MM.1S (cell line): ENCODE measurements around the gene KIAA1671.

ENCODE experiments used
- DNase-seq: peaks from one replicate; pipeline ENCODE4 v3.0.0-alpha.2; 2015
- H2AFZ ChIP-seq: fragments of 300-600 bp; sonication (generic); 2 replicates; pipeline ENCODE4 v1.6.0; 2016; ENCODE audit warnings: antibody characterized with exemption, low read length
- H3F3A ChIP-seq: fragments of 300-600 bp; sonication (generic); 2 replicates; pipeline ENCODE4 v1.6.1; 2016; ENCODE audit warnings: mild to moderate bottlenecking, antibody characterized with exemption, low read length, moderate library complexity, mixed read lengths; ENCODE audit not compliant: insufficient read depth
- H3K27ac ChIP-seq: fragments of 300-600 bp; sonication (generic); 2 replicates; pipeline ENCODE4 v1.5.1; 2016; ENCODE audit warnings: mild to moderate bottlenecking, low read length
- H3K27me3 ChIP-seq: fragments of 300-600 bp; sonication (generic); replicated peaks from 2 replicates; pipeline ENCODE4 v1.6.0; 2016; ENCODE audit warnings: low read length; ENCODE audit not compliant: insufficient read depth
- H3K36me3 ChIP-seq: fragments of 300-600 bp; sonication (generic); replicated peaks from 2 replicates; pipeline ENCODE4 v1.6.1; 2016; ENCODE audit warnings: mild to moderate bottlenecking, low read length, mixed read lengths; ENCODE audit not compliant: insufficient read depth
- H3K4me1 ChIP-seq: fragments of 300-600 bp; sonication (generic); 2 replicates; pipeline ENCODE4 v1.6.1; 2016; ENCODE audit warnings: low read length, mixed read lengths
- H3K4me2 ChIP-seq: fragments of 300-600 bp; sonication (generic); 2 replicates; pipeline ENCODE4 v1.6.0; 2016; ENCODE audit warnings: low read depth, low read length
- H3K4me3 ChIP-seq: fragments of 300-600 bp; sonication (generic); 2 replicates; pipeline ENCODE4 v1.5.1; 2016; ENCODE audit warnings: low read length, mixed read lengths
- H3K79me2 ChIP-seq: fragments of 300-600 bp; sonication (generic); 2 replicates; pipeline ENCODE4 v1.6.1; 2016; ENCODE audit warnings: mixed run types, low read length, mixed read lengths
- H3K9ac ChIP-seq: fragments of 300-600 bp; sonication (generic); 2 replicates; pipeline ENCODE4 v1.6.1; 2016; ENCODE audit warnings: low read length, mixed read lengths
- H3K9me2 ChIP-seq: fragments of 300-600 bp; sonication (generic); replicated peaks from 2 replicates; pipeline ENCODE4 v1.6.1; 2016; ENCODE audit warnings: mild to moderate bottlenecking, low read length, mixed read lengths; ENCODE audit not compliant: insufficient read depth
- H3K9me3 ChIP-seq: fragments of 300-600 bp; sonication (generic); replicated peaks from 2 replicates; pipeline ENCODE4 v1.6.1; 2016; ENCODE audit warnings: mild to moderate bottlenecking, low read length, mixed read lengths; ENCODE audit not compliant: insufficient read depth
- H4K20me1 ChIP-seq: fragments of 300-600 bp; sonication (generic); 2 replicates; pipeline ENCODE4 v1.6.1; 2016; ENCODE audit warnings: mild to moderate bottlenecking, low read length, moderate library complexity, mixed read lengths; ENCODE audit not compliant: insufficient read depth
- CTCF ChIP-seq: fragments of 300-600 bp; sonication (generic); IDR thresholded peaks from 2 replicates; pipeline ENCODE4 v1.5.1; 2016; ENCODE audit warnings: antibody characterized with exemption, low read length, mixed read lengths
- EZH2 ChIP-seq: fragments of 300-600 bp; sonication (generic); optimal IDR thresholded peaks from 2 replicates; pipeline ENCODE3; 2017; ENCODE audit warnings: low read depth, mild to moderate bottlenecking, antibody characterized with exemption, low read length, mixed read lengths
- EZH2phosphoT487 ChIP-seq: fragments of 300-600 bp; sonication (generic); IDR thresholded peaks from 2 replicates; pipeline ENCODE4 v1.6.1; 2018; ENCODE audit warnings: antibody characterized with exemption, low read length

Gene KIAA1671

GRCh38 chr22:25154667-25154999 is 202.1 kb downstream of the KIAA1671 start:
- TF ChIP-seq CTCF (no peak), EZH2phosphoT487 (no peak)
- no peaks in the 10 kb centered on the region for H3F3A ChIP-seq
- H3K9ac ChIP-seq = no peak overlapping the region
- DNase-seq = no peak
- no peaks in the 10 kb centered on the region for H3K79me2 ChIP-seq
- no peak overlapping the region for H3K4me3 ChIP-seq
- no peaks in the 10 kb centered on the region for H3K9me3 ChIP-seq
- H3K27ac ChIP-seq = no peak overlapping the region
- H2AFZ ChIP-seq = no peak overlapping the region
- no peaks in the 10 kb centered on the region for H4K20me1 ChIP-seq
- no peaks in the 10 kb centered on the region for H3K36me3 ChIP-seq
- no peak overlapping the region for H3K4me2 ChIP-seq
- H3K9me2 ChIP-seq = no peaks in the 10 kb centered on the region
- H3K27me3 ChIP-seq = no peaks in the 10 kb centered on the region
- no peaks in the 10 kb centered on the region for H3K4me1 ChIP-seq

GRCh38 chr22:25156736-25157135 is 204.2 kb downstream of the KIAA1671 start:
- H3K9me2 ChIP-seq = no peaks in the 10 kb centered on the region
- H3K36me3 ChIP-seq = no peaks in the 10 kb centered on the region
- no peaks in the 10 kb centered on the region for H3K27me3 ChIP-seq
- no peak overlapping the region for H3K9ac ChIP-seq
- no peaks in the 10 kb centered on the region for H3F3A ChIP-seq
- no peaks in the 10 kb centered on the region for H3K4me1 ChIP-seq
- no peaks in the 10 kb centered on the region for H3K79me2 ChIP-seq
- H3K4me3 ChIP-seq = no peak overlapping the region
- no peaks in the 10 kb centered on the region for H4K20me1 ChIP-seq
- H3K4me2 ChIP-seq = no peak overlapping the region
- no peak overlapping the region for H2AFZ ChIP-seq
- H3K9me3 ChIP-seq = no peaks in the 10 kb centered on the region
- DNase-seq = no peak
- no peak overlapping the region for H3K27ac ChIP-seq
- TF ChIP-seq EZH2 (no peak), CTCF (no peak), EZH2phosphoT487 (no peak)

- no peaks in the 10 kb centered on the region for H3K36me3 ChIP-seq
- no peak overlapping the region for H3K4me3 ChIP-seq
- H4K20me1 ChIP-seq = no peaks in the 10 kb centered on the region
- H3K4me1 ChIP-seq = no peaks in the 10 kb centered on the region
- no peaks in the 10 kb centered on the region for H3K79me2 ChIP-seq
- no peak overlapping the region for H3K27ac ChIP-seq
- H3K9me3 ChIP-seq = no peaks in the 10 kb centered on the region
- H2AFZ ChIP-seq = no peak overlapping the region
- H3K27me3 ChIP-seq = no peaks in the 10 kb centered on the region
- no peaks in the 10 kb centered on the region for H3F3A ChIP-seq
- no peak for DNase-seq
- no peak overlapping the region for H3K4me2 ChIP-seq
- no peaks in the 10 kb centered on the region for H3K9me2 ChIP-seq
- TF ChIP-seq CTCF (no peak), EZH2phosphoT487 (no peak), EZH2 (no peak)
- no peak overlapping the region for H3K9ac ChIP-seq
Observed at GRCh38 chr22:25159028-25159427, 206.5 kb downstream of the KIAA1671 start.
